Tibial nerve (tissue), 3 donors: ENCODE measurements around the gene PDZD2.

ENCODE experiments used
- POLR2A ChIP-seq, 2 donors: fragments of 450-650 bp; IDR thresholded peaks; one replicate each; pipeline ENCODE4 v1.6.1; 2017; ENCODE audit warnings: antibody characterized with exemption in 2 of 2, mild to moderate bottlenecking in 2 of 2, moderate library complexity in 2 of 2
- TF ChIP-seq, protein P1 (sequence below), 5 experiments: fragments of 200-600 bp in 3 of 5; fragments of 450-650 bp in 2 of 5; sonication (generic) in 3 of 5; IDR thresholded peaks; one replicate each; pipeline ENCODE4 v1.5.1; 2016 to 2019; ENCODE audit warnings: antibody characterized with exemption in 5 of 5, mild to moderate bottlenecking in 3 of 5, moderate library complexity in 2 of 5

GRCh38 chr5:31888564-31888963 is 249.6 kb downstream of the PDZD2 start:
- TF ChIP-seq, protein P1, sequence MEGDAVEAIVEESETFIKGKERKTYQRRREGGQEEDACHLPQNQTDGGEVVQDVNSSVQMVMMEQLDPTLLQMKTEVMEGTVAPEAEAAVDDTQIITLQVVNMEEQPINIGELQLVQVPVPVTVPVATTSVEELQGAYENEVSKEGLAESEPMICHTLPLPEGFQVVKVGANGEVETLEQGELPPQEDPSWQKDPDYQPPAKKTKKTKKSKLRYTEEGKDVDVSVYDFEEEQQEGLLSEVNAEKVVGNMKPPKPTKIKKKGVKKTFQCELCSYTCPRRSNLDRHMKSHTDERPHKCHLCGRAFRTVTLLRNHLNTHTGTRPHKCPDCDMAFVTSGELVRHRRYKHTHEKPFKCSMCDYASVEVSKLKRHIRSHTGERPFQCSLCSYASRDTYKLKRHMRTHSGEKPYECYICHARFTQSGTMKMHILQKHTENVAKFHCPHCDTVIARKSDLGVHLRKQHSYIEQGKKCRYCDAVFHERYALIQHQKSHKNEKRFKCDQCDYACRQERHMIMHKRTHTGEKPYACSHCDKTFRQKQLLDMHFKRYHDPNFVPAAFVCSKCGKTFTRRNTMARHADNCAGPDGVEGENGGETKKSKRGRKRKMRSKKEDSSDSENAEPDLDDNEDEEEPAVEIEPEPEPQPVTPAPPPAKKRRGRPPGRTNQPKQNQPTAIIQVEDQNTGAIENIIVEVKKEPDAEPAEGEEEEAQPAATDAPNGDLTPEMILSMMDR (IDR thresholded peaks at IDR 0.05), result no peak
- TF ChIP-seq POLR2A (IDR thresholded peaks at IDR 0.05), result no peak
